HG03460 (cell line): Measurements from ENCODE around the gene MED12L.
A peak's percentile ranks its signal among the peaks of the same experiment; 100 is the strongest.

Experiments
- ATAC-seq: cut with Tn5 transposase; IDR thresholded peaks from one replicate; pipeline ENCODE4 v1.9.1; 2021; ENCODE audit not compliant: unreplicated experiment

The MED12L gene

GRCh38 chr3:151133917-151134450 lies 48.5 kb downstream of the MED12L start:
- ATAC-seq: no peak

GRCh38 chr3:151135541-151136337 lies 50.3 kb downstream of the MED12L start:
- ATAC-seq: peak; percentile 53

- no peak for ATAC-seq
Observed at GRCh38 chr3:151142929-151143328, 57.5 kb downstream of the MED12L start.

GRCh38 chr3:151144016-151144415 lies 58.6 kb downstream of the MED12L start:
- ATAC-seq: no peak

GRCh38 chr3:151144760-151145159 lies 59.3 kb downstream of the MED12L start:
- ATAC-seq: no peak

- no peak for ATAC-seq
Observed at GRCh38 chr3:151145713-151146070, 60.2 kb downstream of the MED12L start.

GRCh38 chr3:151146071-151146730 lies 60.7 kb downstream of the MED12L start:
- ATAC-seq: peak; percentile 96

- ATAC-seq: no peak
Observed at GRCh38 chr3:151146731-151147091, 61.2 kb downstream of the MED12L start.

- ATAC-seq: no peak
Observed at GRCh38 chr3:151147299-151147698, 61.8 kb downstream of the MED12L start.

- no peak for ATAC-seq
Observed at GRCh38 chr3:151152455-151153079, 67.1 kb downstream of the MED12L start.

GRCh38 chr3:151154566-151154965 lies 69.1 kb downstream of the MED12L start:
- no peak for ATAC-seq

- no peak for ATAC-seq
Observed at GRCh38 chr3:151155409-151156128, 70.1 kb downstream of the MED12L start.

- peak; percentile 71 for ATAC-seq
Observed at GRCh38 chr3:151156618-151157216, 71.3 kb downstream of the MED12L start.

GRCh38 chr3:151159806-151160205 lies 74.3 kb downstream of the MED12L start:
- ATAC-seq: no peak

GRCh38 chr3:151165226-151165625 lies 79.8 kb downstream of the MED12L start:
- no peak for ATAC-seq

- ATAC-seq: no peak
Observed at GRCh38 chr3:151166161-151166560, 80.7 kb downstream of the MED12L start.

GRCh38 chr3:151168269-151169094 lies 83.0 kb downstream of the MED12L start:
- ATAC-seq: peak; percentile 47

- ATAC-seq: peak; percentile 32
Observed at GRCh38 chr3:151169262-151169947, 83.9 kb downstream of the MED12L start.

- ATAC-seq: peak; percentile 31
Observed at GRCh38 chr3:151169948-151170679, 84.7 kb downstream of the MED12L start.
